WTC11 (cell line): ENCODE measurements around the gene IFITM10. TPM values are rescaled to one million over a fixed set of nuclear protein-coding genes. Genes with fewer than 3 reads are reported as not detected.

Experiments used
- ATAC-seq: fragments of 200-7000 bp; cut with Tn5 transposase; 2 replicates; pipeline ENCODE4 v1.10.0; 2021; ENCODE audit warnings: mild to moderate bottlenecking, moderate library complexity
- CTCF ChIA-PET: fragments of 300-600 bp; sonication (Branson Sonifier 250); formaldehyde crosslinking; loops from one replicate; lab custom pipeline; 2021; ENCODE audit warnings: antibody characterized with exemption; lab: Charles Lee
- POLR2A ChIA-PET: fragments of 350-600 bp; sonication (Branson Sonifier 250); formaldehyde crosslinking; loops from one replicate; lab custom pipeline; 2021; ENCODE audit warnings: antibody characterized with exemption; lab: Charles Lee
- DNase-seq: peaks from one replicate; pipeline ENCODE4 v3.0.0; 2021; ENCODE audit warnings: low spot score
- H3K27ac Mint-ChIP-seq: 2 replicates; pipeline ENCODE4 v1.8.0; 2021; ENCODE audit warnings: mixed read lengths
- H3K27me3 Mint-ChIP-seq: 2 replicates; pipeline ENCODE4 v1.8.0; 2021; ENCODE audit warnings: low read depth, mild to moderate bottlenecking, moderate library complexity, mixed read lengths
- H3K36me3 Mint-ChIP-seq: 2 replicates; pipeline ENCODE4 v1.8.0; 2021; ENCODE audit warnings: mixed read lengths
- H3K4me1 Mint-ChIP-seq: 2 replicates; pipeline ENCODE4 v1.8.0; 2022; ENCODE audit warnings: mixed read lengths
- H3K4me3 Mint-ChIP-seq: 2 replicates; pipeline ENCODE4 v1.8.0; 2021; ENCODE audit warnings: mild to moderate bottlenecking, moderate library complexity, mixed read lengths
- H3K9me3 Mint-ChIP-seq: 2 replicates; pipeline ENCODE4 v1.8.0; 2021; ENCODE audit warnings: mixed read lengths
- CBFB ChIP-seq: sonication (generic); formaldehyde crosslinking; IDR thresholded peaks from 2 replicates; pipeline ENCODE4 v1.8.1; 2022; ENCODE audit warnings: mild to moderate bottlenecking, low read depth, missing genetic modification reagents
- CREB1 ChIP-seq: sonication (generic); formaldehyde crosslinking; IDR thresholded peaks from 2 replicates; pipeline ENCODE4 v1.8.0; 2023; ENCODE audit warnings: mild to moderate bottlenecking, missing genetic modification reagents
- FOXJ3 ChIP-seq: sonication (generic); formaldehyde crosslinking; IDR thresholded peaks from 2 replicates; pipeline ENCODE4 v1.9.0; 2021; ENCODE audit warnings: missing genetic modification reagents, mild to moderate bottlenecking, borderline replicate concordance
- GRHL2 ChIP-seq: fragments of 250-450 bp; sonication (Bioruptor Pico); IDR thresholded peaks from 2 replicates; pipeline ENCODE4 v1.8.0; 2022; ENCODE audit warnings: mild to moderate bottlenecking, moderate library complexity; ENCODE audit not compliant: insufficient replicate concordance, severe bottlenecking
- IRF2 ChIP-seq: sonication (generic); formaldehyde crosslinking; IDR thresholded peaks from 2 replicates; pipeline ENCODE4 v1.8.0; 2022; ENCODE audit warnings: low read depth, missing genetic modification reagents, borderline replicate concordance
- JUN ChIP-seq: sonication (generic); formaldehyde crosslinking; IDR thresholded peaks from 2 replicates; pipeline ENCODE4 v1.8.0; 2023; ENCODE audit warnings: mild to moderate bottlenecking, missing genetic modification reagents
- KAT7 ChIP-seq: sonication (generic); formaldehyde crosslinking; IDR thresholded peaks from 2 replicates; pipeline ENCODE4 v1.8.1; 2023; ENCODE audit warnings: missing genetic modification reagents, mild to moderate bottlenecking, borderline replicate concordance
- MXD4 ChIP-seq: fragments of 250-450 bp; sonication (Bioruptor Pico); IDR thresholded peaks from 2 replicates; pipeline ENCODE4 v1.8.0; 2021; ENCODE audit warnings: mild to moderate bottlenecking, moderate library complexity, borderline replicate concordance
- OVOL2 ChIP-seq: fragments of 250-450 bp; sonication (Bioruptor Pico); IDR thresholded peaks from 2 replicates; pipeline ENCODE4 v1.9.0; 2021; ENCODE audit warnings: mild to moderate bottlenecking, borderline replicate concordance
- PRRX2 ChIP-seq: fragments of 250-450 bp; sonication (Bioruptor Pico); IDR thresholded peaks from 2 replicates; pipeline ENCODE4 v1.8.0; 2021; ENCODE audit warnings: mild to moderate bottlenecking
- RORB ChIP-seq: fragments of 250-450 bp; sonication (Bioruptor Pico); IDR thresholded peaks from 2 replicates; pipeline ENCODE4 v1.9.0; 2021; ENCODE audit warnings: mild to moderate bottlenecking
- TCF7 ChIP-seq: sonication (generic); formaldehyde crosslinking; IDR thresholded peaks from 2 replicates; pipeline ENCODE4 v1.8.0; 2022; ENCODE audit warnings: mild to moderate bottlenecking, low read depth, missing genetic modification reagents, moderate library complexity
- TEAD1 ChIP-seq: sonication (generic); formaldehyde crosslinking; IDR thresholded peaks from 2 replicates; pipeline ENCODE4 v1.8.0; 2022; ENCODE audit warnings: mild to moderate bottlenecking, missing genetic modification reagents
- ZBTB21 ChIP-seq: sonication (generic); formaldehyde crosslinking; IDR thresholded peaks from 2 replicates; pipeline ENCODE4 v1.8.1; 2023; ENCODE audit warnings: mild to moderate bottlenecking, missing genetic modification reagents, borderline replicate concordance
- ZNF121 ChIP-seq: sonication (generic); formaldehyde crosslinking; IDR thresholded peaks from 2 replicates; pipeline ENCODE4 v1.8.0; 2023; ENCODE audit warnings: missing genetic modification reagents
- total RNA-seq: library from RNA; stranded (reverse); gene quantifications from 3 replicates; pipeline ENCODE4 v1.2.3, GENCODE V29; 2021
- TF ChIP-seq, protein P1 (sequence below): sonication (generic); formaldehyde crosslinking; IDR thresholded peaks from 2 replicates; pipeline ENCODE4 v1.8.1; 2023; ENCODE audit warnings: mild to moderate bottlenecking, missing genetic modification reagents, moderate library complexity
- TF ChIP-seq, protein P2 (sequence below): sonication (generic); formaldehyde crosslinking; IDR thresholded peaks from 2 replicates; pipeline ENCODE4 v1.8.1; 2022; ENCODE audit warnings: mild to moderate bottlenecking, missing genetic modification reagents, moderate library complexity, borderline replicate concordance
- TF ChIP-seq, protein P3 (sequence below): sonication (generic); formaldehyde crosslinking; IDR thresholded peaks from 2 replicates; pipeline ENCODE4 v1.8.0; 2022; ENCODE audit warnings: missing genetic modification reagents
- TF ChIP-seq, protein P4 (sequence below): sonication (generic); formaldehyde crosslinking; IDR thresholded peaks from 2 replicates; pipeline ENCODE4 v1.8.0; 2023; ENCODE audit warnings: missing genetic modification reagents, mild to moderate bottlenecking, borderline replicate concordance
- TF ChIP-seq, protein P5 (sequence below): fragments of 250-450 bp; sonication (Bioruptor Pico); IDR thresholded peaks from 2 replicates; pipeline ENCODE4 v1.9.0; 2021; ENCODE audit warnings: moderate library complexity, mild to moderate bottlenecking, inconsistent platforms, borderline replicate concordance

IFITM10 gene
- total RNA-seq, 1 experiment from 2014 or later = 1.7 TPM

DNA sequence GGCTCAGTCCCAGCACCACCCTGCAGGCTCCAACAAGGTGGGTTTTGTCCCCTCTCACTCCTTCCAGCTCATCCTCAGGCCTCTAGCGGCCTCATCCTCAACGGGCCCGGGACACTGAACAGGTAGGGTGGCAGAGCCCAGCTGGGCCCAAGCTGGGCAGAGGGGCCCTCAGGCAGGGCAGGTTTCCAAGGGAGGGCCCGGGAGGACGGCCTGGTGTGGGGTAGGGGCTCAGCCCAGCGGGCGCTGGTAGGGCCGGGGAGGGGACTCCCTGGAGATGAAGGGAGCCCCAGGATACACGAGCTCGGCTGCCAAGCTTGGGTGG lies 2.5 kb upstream of the IFITM10 start:
- no peaks in the 10 kb centered on the region for H3K36me3 Mint-ChIP-seq
- H3K4me3 Mint-ChIP-seq = no peak overlapping the region
- TF ChIP-seq CBFB (CRISPR knock-in tag) (no peak), TCF7 (CRISPR knock-in tag) (no peak), TEAD1 (CRISPR knock-in tag) (no peak), IRF2 (CRISPR knock-in tag) (no peak), ZNF121 (CRISPR knock-in tag) (no peak), GRHL2 (CRISPR knock-in tag) (no peak), MXD4 (CRISPR knock-in tag) (no peak), JUN (no peak), KAT7 (CRISPR knock-in tag) (no peak), FOXJ3 (CRISPR knock-in tag) (no peak), CREB1 (CRISPR knock-in tag) (no peak), OVOL2 (no peak), ZBTB21 (CRISPR knock-in tag) (no peak)
- TF ChIP-seq, protein P1, sequence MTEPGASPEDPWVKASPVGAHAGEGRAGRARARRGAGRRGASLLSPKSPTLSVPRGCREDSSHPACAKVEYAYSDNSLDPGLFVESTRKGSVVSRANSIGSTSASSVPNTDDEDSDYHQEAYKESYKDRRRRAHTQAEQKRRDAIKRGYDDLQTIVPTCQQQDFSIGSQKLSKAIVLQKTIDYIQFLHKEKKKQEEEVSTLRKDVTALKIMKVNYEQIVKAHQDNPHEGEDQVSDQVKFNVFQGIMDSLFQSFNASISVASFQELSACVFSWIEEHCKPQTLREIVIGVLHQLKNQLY (CRISPR knock-in tag) = no peak
- TF ChIP-seq, protein P2, sequence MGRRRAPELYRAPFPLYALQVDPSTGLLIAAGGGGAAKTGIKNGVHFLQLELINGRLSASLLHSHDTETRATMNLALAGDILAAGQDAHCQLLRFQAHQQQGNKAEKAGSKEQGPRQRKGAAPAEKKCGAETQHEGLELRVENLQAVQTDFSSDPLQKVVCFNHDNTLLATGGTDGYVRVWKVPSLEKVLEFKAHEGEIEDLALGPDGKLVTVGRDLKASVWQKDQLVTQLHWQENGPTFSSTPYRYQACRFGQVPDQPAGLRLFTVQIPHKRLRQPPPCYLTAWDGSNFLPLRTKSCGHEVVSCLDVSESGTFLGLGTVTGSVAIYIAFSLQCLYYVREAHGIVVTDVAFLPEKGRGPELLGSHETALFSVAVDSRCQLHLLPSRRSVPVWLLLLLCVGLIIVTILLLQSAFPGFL = no peak
- TF ChIP-seq, protein P3, sequence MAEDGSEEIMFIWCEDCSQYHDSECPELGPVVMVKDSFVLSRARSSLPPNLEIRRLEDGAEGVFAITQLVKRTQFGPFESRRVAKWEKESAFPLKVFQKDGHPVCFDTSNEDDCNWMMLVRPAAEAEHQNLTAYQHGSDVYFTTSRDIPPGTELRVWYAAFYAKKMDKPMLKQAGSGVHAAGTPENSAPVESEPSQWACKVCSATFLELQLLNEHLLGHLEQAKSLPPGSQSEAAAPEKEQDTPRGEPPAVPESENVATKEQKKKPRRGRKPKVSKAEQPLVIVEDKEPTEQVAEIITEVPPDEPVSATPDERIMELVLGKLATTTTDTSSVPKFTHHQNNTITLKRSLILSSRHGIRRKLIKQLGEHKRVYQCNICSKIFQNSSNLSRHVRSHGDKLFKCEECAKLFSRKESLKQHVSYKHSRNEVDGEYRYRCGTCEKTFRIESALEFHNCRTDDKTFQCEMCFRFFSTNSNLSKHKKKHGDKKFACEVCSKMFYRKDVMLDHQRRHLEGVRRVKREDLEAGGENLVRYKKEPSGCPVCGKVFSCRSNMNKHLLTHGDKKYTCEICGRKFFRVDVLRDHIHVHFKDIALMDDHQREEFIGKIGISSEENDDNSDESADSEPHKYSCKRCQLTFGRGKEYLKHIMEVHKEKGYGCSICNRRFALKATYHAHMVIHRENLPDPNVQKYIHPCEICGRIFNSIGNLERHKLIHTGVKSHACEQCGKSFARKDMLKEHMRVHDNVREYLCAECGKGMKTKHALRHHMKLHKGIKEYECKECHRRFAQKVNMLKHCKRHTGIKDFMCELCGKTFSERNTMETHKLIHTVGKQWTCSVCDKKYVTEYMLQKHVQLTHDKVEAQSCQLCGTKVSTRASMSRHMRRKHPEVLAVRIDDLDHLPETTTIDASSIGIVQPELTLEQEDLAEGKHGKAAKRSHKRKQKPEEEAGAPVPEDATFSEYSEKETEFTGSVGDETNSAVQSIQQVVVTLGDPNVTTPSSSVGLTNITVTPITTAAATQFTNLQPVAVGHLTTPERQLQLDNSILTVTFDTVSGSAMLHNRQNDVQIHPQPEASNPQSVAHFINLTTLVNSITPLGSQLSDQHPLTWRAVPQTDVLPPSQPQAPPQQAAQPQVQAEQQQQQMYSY (CRISPR knock-in tag) = no peak
- H3K27me3 Mint-ChIP-seq = peaks cover 27% of the 10 kb centered on the region
- no peak overlapping the region for H3K27ac Mint-ChIP-seq
- ATAC-seq (no peak), DNase-seq (no peak)
- CTCF ChIA-PET = no interaction called here
- POLR2A ChIA-PET = no interaction called here
- no peaks in the 10 kb centered on the region for H3K9me3 Mint-ChIP-seq
- peaks cover 12% of the 10 kb centered on the region for H3K4me1 Mint-ChIP-seq

DNA sequence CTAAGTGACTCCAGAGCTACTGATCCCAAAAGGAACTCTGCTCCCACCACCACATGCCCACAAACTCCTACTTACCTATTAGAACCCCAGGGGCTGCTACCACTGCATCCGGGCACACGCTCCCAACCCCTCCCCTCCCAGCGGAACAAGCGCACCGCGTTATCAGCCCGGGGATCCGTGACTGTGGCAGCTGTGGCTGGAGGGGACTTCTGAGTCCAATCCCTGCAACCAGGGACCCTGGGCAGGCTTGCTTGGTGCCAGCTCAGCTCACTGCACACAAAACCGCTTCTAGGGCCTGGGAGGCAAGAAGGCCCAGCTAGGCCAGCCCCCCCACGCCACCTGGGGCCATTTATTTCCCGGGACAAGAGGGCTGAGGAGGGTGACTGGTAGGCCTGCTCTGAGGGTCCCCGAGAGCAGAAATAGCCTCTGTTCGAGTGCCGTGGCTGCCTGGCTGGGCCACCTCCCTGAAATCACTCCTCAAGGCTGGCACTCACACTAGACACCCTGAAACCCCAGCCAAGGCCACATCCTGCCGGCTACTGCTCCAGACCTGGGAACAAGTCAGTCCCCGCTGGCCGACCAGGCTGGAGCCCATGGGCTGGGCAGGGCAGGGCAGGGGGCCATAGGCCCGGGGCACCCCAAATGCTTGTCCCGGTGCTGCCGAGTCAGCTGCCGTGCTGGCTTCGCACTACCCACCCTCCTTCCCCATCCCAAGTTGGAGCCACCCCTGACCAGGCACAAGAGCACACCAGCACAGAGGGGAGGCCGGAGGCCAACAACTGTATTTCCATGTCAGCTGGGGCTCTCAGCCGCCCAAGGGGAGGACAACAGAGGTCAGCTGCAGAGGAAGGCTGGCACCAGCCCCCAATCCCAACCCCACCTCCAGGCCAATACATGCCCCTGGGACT lies 1.9 kb upstream of the IFITM10 start:
- no peak overlapping the region for H3K27ac Mint-ChIP-seq
- peaks cover 34% of the 10 kb centered on the region for H3K27me3 Mint-ChIP-seq
- ATAC-seq = no peak
- no peak overlapping the region for H3K4me3 Mint-ChIP-seq
- H3K9me3 Mint-ChIP-seq = no peaks in the 10 kb centered on the region
- ChIA-PET POLR2A (no interaction called here), CTCF (interaction anchor here (1.2 to 4.4 kb wide), 3 partner anchors 59 to 100 kb away, joined by 3 to 32 read pairs (median 6); no protein-coding TSS in a partner anchor)
- no peak for DNase-seq
- H3K36me3 Mint-ChIP-seq = no peaks in the 10 kb centered on the region
- peaks cover 12% of the 10 kb centered on the region for H3K4me1 Mint-ChIP-seq
- TF ChIP-seq, protein P4, sequence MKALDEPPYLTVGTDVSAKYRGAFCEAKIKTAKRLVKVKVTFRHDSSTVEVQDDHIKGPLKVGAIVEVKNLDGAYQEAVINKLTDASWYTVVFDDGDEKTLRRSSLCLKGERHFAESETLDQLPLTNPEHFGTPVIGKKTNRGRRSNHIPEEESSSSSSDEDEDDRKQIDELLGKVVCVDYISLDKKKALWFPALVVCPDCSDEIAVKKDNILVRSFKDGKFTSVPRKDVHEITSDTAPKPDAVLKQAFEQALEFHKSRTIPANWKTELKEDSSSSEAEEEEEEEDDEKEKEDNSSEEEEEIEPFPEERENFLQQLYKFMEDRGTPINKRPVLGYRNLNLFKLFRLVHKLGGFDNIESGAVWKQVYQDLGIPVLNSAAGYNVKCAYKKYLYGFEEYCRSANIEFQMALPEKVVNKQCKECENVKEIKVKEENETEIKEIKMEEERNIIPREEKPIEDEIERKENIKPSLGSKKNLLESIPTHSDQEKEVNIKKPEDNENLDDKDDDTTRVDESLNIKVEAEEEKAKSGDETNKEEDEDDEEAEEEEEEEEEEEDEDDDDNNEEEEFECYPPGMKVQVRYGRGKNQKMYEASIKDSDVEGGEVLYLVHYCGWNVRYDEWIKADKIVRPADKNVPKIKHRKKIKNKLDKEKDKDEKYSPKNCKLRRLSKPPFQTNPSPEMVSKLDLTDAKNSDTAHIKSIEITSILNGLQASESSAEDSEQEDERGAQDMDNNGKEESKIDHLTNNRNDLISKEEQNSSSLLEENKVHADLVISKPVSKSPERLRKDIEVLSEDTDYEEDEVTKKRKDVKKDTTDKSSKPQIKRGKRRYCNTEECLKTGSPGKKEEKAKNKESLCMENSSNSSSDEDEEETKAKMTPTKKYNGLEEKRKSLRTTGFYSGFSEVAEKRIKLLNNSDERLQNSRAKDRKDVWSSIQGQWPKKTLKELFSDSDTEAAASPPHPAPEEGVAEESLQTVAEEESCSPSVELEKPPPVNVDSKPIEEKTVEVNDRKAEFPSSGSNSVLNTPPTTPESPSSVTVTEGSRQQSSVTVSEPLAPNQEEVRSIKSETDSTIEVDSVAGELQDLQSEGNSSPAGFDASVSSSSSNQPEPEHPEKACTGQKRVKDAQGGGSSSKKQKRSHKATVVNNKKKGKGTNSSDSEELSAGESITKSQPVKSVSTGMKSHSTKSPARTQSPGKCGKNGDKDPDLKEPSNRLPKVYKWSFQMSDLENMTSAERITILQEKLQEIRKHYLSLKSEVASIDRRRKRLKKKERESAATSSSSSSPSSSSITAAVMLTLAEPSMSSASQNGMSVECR (CRISPR knock-in tag) = no peak
- TF ChIP-seq JUN (no peak), RORB (CRISPR knock-in tag) (no peak), PRRX2 (CRISPR knock-in tag) (no peak), FOXJ3 (CRISPR knock-in tag) (no peak)
- TF ChIP-seq, protein P3 (CRISPR knock-in tag) = no peak
- TF ChIP-seq, protein P5, sequence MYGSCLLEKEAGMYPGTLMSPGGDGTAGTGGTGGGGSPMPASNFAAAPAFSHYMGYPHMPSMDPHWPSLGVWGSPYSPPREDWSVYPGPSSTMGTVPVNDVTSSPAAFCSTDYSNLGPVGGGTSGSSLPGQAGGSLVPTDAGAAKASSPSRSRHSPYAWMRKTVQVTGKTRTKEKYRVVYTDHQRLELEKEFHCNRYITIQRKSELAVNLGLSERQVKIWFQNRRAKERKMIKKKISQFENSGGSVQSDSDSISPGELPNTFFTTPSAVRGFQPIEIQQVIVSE (CRISPR knock-in tag) = no peak
